Inflammatory macrophage treated with lipopolysaccharide for 4 hours (primary cell): Measurements from ENCODE around the gene CHD3.
A peak's percentile ranks its signal among the peaks of the same experiment; 100 is the strongest.
"Not testable (repeated sequence)": the region's sequence is repeated elsewhere in the genome, so short reads cannot be mapped to it uniquely, and the experiment has no call there.

Experiments
- DNase-seq: peaks from one replicate; pipeline ENCODE4 v3.0.0-alpha.2; 2020

CHD3 gene

DNA sequence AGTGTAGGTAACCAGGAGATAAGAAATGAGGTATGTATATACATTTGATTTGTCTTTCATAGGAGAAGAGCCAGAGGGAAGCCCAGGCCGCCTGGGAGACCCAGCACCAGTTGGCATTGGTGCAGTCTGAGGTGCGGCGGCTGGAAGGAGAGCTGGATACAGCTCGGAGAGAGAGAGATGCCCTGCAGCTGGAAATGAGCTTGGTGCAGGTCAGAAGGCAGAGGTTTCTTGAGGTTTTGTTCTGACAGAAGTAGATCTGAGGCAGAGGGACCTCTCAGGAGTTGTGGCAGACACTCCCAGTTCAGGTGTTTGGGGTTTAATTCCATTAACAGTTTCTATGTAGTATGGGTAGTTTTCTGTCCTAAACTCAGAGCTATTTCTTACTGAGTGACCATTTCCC is 51.4 kb downstream of the CHD3 start:
- DNase-seq = no peak

DNA sequence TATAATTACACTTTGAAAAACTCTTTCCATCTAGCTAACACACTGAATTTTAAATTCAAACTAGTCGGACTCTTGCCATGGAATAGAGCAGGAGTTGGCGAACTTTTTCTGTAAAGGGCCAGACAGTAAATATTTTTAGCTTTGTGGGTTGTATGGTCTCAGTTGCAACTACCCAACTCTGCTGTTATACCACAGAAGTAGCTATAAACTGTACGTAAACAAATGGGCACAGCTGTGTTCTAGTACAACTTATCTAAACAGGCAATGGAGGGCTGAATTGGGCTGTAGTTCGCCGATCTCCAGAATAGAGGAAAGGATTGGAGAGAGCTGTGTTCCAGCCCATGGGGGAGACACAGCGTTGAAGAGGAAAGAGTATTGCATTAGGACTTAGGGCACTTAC is 52.2 kb downstream of the CHD3 start:
- DNase-seq = no peak

DNA sequence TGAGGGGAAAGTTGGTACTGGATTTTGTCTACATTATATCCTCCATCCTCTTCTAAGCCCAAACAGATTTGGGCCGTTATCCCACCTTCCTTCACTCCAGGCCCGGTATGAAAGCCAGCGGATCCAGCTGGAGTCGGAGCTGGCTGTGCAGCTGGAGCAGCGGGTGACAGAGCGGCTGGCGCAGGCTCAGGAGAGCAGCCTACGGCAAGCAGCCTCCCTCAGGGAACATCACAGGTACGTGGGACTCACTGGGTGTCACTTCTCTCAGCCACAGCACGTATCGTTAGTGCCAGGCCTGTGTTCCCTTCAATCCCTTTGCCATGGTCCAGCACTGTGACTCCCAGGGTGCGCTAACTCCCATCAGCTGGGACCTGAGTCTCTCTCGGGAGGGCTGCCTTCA is 54.7 kb downstream of the CHD3 start:
- DNase-seq = no peak

DNA sequence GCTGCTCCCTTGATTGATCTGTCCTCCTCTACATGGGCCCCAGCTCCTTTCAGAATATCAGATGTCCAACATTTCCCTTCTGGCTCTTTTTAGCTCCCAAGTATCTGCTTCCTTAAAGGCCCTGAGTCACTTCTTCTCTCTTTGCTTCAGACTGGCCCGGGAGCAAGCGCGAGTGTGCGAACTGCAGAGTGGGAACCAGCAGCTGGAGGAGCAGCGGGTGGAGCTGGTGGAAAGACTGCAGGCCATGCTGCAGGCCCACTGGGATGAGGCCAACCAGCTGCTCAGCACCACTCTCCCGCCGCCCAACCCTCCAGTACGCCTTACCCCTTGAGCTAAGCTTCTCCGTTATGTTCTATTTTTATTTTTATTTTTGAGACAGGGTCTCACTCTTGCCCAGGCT is 55.7 kb downstream of the CHD3 start:
- DNase-seq = no peak

DNA sequence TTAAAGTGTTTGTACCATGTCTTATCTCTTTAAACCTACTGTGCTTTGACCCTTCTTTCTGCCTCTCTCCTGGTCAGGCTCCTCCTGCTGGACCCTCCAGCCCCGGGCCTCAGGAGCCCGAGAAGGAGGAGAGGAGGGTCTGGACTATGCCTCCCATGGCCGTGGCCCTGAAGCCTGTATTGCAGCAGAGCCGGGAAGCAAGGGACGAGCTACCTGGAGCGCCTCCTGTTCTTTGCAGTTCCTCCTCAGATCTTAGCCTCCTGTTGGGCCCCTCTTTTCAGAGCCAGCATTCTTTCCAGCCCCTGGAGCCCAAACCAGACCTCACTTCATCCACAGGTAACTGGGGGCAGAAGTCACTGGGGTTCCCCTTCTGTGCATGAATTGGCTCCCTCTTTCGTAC is 57.1 kb downstream of the CHD3 start:
- DNase-seq = no peak

DNA sequence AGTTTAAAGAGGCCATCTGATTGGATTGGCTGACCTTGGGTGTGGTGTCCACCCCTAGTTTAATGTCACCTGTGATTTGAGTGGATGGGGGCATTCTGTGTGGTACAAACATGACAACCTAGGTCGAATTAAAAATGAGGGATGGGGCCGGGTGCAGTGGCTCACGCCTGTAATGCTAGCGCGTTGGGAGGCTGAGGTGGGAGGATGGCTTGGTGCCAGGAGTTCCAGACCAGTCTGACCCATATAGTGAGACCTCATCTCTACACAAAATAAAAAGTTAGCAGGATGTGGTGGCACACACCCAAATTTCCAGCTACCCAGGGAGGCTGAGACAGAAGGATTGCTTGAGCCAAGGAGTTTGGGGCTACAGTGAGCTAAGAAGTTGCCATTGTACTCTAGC is 57.9 kb downstream of the CHD3 start:
- DNase-seq = no peak

DNA sequence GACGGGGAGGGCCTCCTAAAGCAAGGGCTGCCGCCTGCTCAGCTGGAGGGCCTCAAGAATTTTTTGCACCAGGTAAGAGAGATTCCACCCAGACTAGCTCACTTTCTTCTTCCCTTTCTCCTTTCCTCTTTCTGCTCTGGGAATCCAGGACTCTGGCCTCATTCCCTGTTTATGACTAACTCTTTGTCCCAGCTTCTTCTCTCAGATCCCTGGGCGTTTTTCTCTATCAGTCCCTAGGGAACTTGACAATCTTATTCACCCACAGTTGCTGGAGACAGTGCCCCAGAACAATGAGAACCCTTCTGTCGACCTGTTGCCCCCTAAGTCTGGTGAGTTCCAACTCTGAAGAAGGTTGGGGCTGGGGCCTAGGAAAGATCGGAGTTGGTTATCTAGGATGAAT is 59.1 kb downstream of the CHD3 start:
- no peak for DNase-seq

DNA sequence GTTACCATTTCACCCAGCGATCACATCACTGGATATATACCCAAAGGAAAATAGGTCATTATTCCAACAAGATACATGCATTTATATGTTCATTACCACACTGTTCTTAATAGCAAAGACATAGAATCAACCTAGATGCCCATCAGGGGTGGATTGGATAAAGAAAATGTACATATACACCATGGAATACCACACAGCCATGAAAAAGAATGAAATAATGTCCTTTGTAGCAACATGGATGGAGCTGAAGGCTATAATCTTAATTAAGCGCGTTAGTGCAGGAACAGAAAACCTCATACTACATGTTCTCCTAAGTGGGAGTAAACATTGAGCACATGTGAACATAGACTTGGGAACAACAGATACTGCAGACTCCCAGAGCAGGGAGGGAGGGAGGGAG is 62.0 kb downstream of the CHD3 start:
- DNase-seq = no peak

DNA sequence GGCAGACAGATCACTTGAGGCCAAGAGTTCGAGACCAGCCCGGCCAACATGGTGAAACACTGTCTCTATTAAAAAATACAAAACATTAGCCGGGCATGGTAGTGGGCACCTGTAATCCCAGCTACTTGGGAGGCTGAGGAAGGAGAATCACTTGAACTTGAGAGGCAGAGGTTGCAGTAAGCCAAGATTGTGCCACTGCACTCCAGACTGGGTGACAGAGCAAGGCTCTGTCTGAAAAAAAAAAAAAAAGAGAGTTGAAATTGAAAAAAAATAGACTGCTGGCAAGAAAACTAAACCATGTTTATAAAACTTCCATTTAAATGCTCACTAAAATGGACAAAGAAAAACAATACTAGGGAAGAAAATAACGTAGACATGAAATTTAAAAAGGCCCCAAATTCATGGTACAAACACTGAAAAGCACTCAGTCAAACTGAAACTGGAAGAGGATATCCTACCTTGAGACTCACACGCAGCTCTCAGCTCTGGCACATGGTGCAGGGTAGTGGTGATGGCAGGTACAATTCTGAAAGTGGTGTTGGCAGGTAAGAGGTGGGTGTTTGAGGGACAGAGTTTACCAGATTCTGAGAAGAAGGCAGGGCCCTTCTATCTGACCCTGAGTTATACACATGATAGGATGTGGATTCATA is 62.7 kb downstream of the CHD3 start:
- DNase-seq = no peak

DNA sequence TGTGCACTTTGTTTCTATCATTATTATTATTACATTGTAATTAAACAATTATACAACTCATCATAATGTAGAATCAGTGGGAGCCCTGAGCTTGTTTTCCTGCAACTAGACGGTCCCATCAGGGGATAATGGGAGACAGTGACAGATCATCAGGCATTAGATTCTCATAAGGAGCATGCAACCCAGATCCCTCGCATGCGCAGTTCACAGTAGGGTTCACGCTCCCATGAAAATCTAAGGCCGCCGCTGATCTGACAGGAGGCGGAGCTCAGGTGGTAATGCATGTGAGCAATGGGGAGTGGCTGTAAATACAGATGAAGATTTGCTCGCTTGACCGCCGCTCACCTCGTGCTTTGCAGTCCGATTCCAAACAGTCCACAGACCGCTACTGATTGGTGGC is 64.7 kb downstream of the CHD3 start:
- DNase-seq = not testable (repeated sequence)

DNA sequence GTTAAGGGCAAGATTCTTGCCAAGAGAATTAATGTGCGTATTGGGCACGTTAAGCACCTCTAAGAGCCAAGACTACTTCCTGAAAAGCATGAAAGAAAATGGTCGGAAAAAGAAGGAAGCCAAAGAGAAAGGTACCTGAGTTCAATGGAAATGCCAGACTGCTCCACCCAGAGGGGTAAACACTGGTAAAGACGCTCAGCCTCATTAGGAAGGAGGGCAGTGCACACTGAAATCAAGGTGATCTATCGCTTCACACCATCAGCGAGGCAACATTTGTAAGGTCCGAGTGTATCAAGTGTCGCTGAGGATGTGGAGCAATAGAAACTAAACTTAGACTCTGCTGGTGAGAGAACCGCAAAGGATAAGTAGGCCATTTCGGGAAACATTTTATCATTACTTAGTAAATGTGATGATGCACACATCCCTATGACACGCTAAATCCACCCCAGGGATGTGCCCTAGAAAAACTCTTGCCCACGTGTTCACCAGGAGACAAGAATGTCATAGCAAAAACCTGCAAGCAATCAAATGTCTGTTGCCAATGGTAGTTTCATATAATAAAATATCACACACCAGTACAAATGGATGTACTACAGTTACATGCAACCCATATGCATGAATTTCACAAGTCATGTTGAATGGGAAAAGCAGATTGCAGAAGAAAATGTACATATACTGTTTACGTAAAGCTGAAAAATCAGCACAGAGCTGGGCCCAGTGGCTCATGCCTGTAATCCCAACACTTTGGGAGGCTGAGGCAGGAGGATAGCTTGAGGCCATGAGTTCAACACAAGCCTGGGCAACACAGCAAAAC is 67.0 kb downstream of the CHD3 start:
- DNase-seq = no peak

DNA sequence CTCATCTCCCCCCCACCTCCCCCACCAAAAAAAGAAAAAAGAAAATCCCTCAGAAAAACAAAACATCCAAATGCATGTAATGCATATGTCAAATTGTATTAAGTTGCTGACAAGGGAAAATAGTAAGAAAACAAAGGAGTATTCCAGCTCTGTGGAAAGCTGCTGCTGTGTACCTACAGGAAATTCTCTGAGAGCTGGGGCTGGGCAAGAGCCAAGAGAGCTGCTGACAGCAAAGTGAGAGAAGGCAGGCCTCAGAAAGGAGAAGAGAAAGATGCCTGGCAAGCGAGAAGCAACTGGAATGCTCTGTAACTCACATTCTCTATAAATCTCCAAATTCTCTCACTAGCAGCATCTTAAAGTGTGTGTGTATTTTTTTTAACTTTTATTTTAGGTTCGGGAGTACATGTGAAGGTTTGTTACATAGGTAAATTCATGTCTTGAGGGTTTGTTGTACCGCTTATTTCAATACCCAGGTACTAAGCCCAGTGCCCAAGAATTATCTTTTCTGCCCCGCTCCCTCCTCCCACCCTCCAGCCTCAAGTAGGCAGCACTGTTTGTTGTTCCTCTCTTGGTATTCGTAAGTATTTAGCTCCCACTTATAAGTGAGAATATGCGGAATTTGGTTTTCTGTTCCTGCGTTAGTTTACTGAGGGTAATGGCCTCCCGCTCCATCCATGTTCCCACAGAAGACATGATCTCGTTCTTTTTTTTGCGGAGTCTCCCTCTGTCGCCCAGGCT is 67.8 kb downstream of the CHD3 start:
- no peak for DNase-seq

DNA sequence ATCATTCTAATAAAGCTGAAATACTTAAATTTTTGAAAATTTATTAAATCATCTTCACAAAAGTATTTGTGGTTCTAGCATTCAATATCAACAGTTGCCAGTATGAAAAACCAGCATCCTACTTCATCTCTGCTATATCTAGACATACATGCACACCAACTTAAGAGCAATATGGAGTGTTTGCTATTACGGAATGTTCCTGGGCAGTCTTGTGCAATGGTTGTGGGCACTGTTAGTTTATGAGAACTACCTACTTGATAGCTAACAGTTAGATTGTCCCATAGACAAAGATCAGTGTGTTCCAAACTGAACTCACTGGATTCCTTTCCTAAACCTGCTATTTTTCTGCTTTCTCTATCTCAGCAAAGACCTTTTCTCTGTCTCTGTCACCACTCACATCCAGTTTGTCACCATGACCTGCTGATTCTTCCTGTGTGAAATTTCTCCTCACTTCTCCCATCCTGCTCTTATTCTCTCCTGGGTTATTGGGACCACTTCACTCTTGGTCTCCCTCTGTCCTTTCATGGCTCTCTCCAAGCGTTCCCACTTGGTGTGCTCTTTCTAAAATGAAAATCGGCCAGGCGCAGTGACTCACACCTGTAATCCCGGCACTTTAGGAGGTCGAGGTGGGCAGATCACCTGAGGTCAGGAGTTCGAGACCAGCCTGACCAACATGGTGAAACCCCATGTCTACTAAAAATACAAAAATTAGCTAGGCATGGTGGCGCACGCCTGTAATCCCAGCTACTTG is 71.1 kb downstream of the CHD3 start:
- peak; percentile 51 for DNase-seq

DNA sequence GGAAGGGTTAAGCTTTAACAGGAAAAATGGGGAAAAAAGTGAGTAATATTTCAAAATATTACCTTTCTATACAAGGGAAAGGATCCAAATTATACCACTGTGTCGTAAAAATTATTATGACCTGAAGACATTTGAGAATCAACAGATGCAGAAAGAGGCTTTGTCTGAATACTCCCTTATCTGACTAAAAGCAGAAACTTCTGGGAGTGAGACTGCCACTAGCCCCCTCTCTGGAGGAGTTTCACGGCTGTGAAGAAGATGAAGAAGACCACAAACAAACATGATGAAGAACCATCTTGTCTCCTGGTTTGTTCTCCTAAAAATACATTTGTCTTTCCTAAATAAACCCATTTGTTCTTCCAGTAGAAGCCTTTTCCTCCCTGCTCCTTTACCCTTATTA is 72.8 kb downstream of the CHD3 start:
- no peak for DNase-seq
